Neural progenitor cell (in vitro differentiated cells): Measurements from ENCODE around the gene CHI3L2. TPM values are rescaled to one million over a fixed set of nuclear protein-coding genes. Genes with fewer than 3 reads are reported as not detected.

Experiments
- DNase-seq: peaks from one replicate; pipeline ENCODE4 v3.0.0-alpha.2; 2016; ENCODE audit warnings: low spot score
- H2AFZ ChIP-seq: fragments of 200-600 bp; sonication (generic); replicated peaks from 2 replicates; pipeline ENCODE4 v1.6.1; 2016; ENCODE audit warnings: antibody characterized with exemption
- H3F3A ChIP-seq: fragments of 200-600 bp; sonication (generic); 2 replicates; pipeline ENCODE4 v1.6.1; 2016; ENCODE audit warnings: antibody characterized with exemption, low read depth
- H3K27ac ChIP-seq: fragments of 200-600 bp; sonication (generic); 2 replicates; pipeline ENCODE4 v1.5.1; 2016; ENCODE audit warnings: mild to moderate bottlenecking
- H3K27me3 ChIP-seq: fragments of 200-600 bp; sonication (generic); 2 replicates; pipeline ENCODE4 v1.6.1; 2016; ENCODE audit warnings: mild to moderate bottlenecking, moderate library complexity
- H3K36me3 ChIP-seq: fragments of 200-600 bp; sonication (generic); 2 replicates; pipeline ENCODE4 v1.5.1; 2016
- H3K4me1 ChIP-seq: fragments of 200-600 bp; sonication (generic); 2 replicates; pipeline ENCODE4 v1.6.1; 2016; ENCODE audit warnings: mixed run types
- H3K4me2 ChIP-seq: fragments of 200-600 bp; sonication (generic); 2 replicates; pipeline ENCODE4 v1.6.1; 2016
- H3K4me3 ChIP-seq: fragments of 200-600 bp; sonication (generic); 2 replicates; pipeline ENCODE4 v1.5.1; 2016
- H3K79me2 ChIP-seq: fragments of 200-600 bp; sonication (generic); 2 replicates; pipeline ENCODE4 v1.6.1; 2016; ENCODE audit warnings: low read depth
- H3K9ac ChIP-seq: fragments of 200-600 bp; sonication (generic); 2 replicates; pipeline ENCODE4 v1.6.1; 2016
- H3K9me3 ChIP-seq: fragments of 200-600 bp; sonication (generic); 2 replicates; pipeline ENCODE4 v1.5.1; 2016; ENCODE audit warnings: low read depth
- H4K20me1 ChIP-seq: fragments of 200-600 bp; sonication (generic); 2 replicates; pipeline ENCODE4 v1.6.1; 2016; ENCODE audit warnings: low read depth
- H3K27ac Mint-ChIP-seq: 3 replicates; pipeline ENCODE4 v1.8.0; 2021; ENCODE audit warnings: mixed read lengths
- H3K27me3 Mint-ChIP-seq: 2 replicates; pipeline ENCODE4 v1.8.0; 2022; ENCODE audit warnings: low read depth, mild to moderate bottlenecking, inconsistent platforms, moderate library complexity, mixed read lengths; ENCODE audit not compliant: insufficient read depth
- H3K36me3 Mint-ChIP-seq: 3 replicates; pipeline ENCODE4 v1.8.0; 2021; ENCODE audit warnings: mixed read lengths
- H3K4me1 Mint-ChIP-seq: 3 replicates; pipeline ENCODE4 v1.8.0; 2021; ENCODE audit warnings: mixed read lengths
- H3K4me3 Mint-ChIP-seq: 3 replicates; pipeline ENCODE4 v1.8.0; 2021; ENCODE audit warnings: mild to moderate bottlenecking, moderate library complexity, mixed read lengths
- H3K9me3 Mint-ChIP-seq: 3 replicates; pipeline ENCODE4 v1.8.0; 2020; ENCODE audit warnings: mixed read lengths
- EZH2 ChIP-seq: fragments of 200-600 bp; sonication (generic); IDR thresholded peaks from 2 replicates; pipeline ENCODE4 v1.6.1; 2017; ENCODE audit warnings: antibody characterized with exemption, mild to moderate bottlenecking, moderate library complexity
- EZH2phosphoT487 ChIP-seq: fragments of 200-600 bp; sonication (generic); IDR thresholded peaks from 2 replicates; pipeline ENCODE4 v1.6.1; 2017; ENCODE audit warnings: antibody characterized with exemption
- total RNA-seq: library from RNA; depleted of rRNA; stranded (reverse); fragments of >200 nt; gene quantifications from 2 replicates; pipeline ENCODE4 v1.2.3, GENCODE V29; 2015; ENCODE audit warnings: low replicate concordance
- TF ChIP-seq, protein P1 (sequence below): fragments of 200-600 bp; sonication (generic); IDR thresholded peaks from 2 replicates; pipeline ENCODE4 v1.5.1; 2017; ENCODE audit warnings: antibody characterized with exemption, mild to moderate bottlenecking

The CHI3L2 gene
- total RNA-seq, 1 donor from 2014 or later: not detected

DNA sequence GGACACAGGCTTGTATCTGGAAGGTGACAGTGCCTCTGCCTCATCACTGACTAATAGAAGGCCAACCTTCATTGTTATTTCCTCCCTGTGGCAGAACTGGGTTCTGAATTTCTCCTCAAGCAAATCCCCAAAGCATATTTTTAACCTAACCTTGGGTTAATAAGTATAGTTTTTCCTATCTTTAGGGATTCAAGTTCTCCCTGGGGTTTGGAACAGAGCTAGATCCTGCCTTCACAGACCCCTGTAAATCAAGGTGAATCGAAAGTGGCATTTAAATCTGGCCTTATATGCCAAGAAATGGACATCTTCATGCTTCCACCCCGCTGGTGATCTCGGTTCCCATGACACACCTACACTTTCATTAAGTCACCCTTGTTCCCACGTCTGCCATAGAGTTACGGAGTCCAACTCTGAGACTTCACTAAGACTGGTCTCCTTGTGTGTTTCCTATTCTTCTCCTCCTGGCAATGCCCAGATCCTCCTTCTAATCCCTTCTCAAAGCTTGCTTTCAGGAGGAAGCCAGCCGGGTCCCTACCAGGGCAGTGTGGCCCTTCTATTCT lies 4.3 kb upstream of the CHI3L2 start:
- Mint-ChIP-seq H3K36me3 (no peaks in the 10 kb centered on the region), H3K4me3 (no peak overlapping the region), H3K9me3 (peaks cover 2% of the 10 kb centered on the region), H3K27ac (peak overlapping the region; percentile 12), H3K27me3 (peaks cover 10% of the 10 kb centered on the region), H3K4me1 (peaks cover 44% of the 10 kb centered on the region)
- no peaks in the 10 kb centered on the region for H3K27me3 ChIP-seq
- H3K36me3 ChIP-seq: no peaks in the 10 kb centered on the region
- no peaks in the 10 kb centered on the region for H4K20me1 ChIP-seq
- H3K4me2 ChIP-seq: no peak overlapping the region
- peaks cover 27% of the 10 kb centered on the region for H3F3A ChIP-seq
- H3K4me1 ChIP-seq: peaks cover 37% of the 10 kb centered on the region
- H3K9me3 ChIP-seq: no peaks in the 10 kb centered on the region
- DNase-seq: no peak
- H2AFZ ChIP-seq: no peak overlapping the region
- no peak overlapping the region for H3K9ac ChIP-seq
- H3K79me2 ChIP-seq: no peaks in the 10 kb centered on the region
- TF ChIP-seq EZH2phosphoT487 (no peak), EZH2 (no peak)
- TF ChIP-seq, protein P1, sequence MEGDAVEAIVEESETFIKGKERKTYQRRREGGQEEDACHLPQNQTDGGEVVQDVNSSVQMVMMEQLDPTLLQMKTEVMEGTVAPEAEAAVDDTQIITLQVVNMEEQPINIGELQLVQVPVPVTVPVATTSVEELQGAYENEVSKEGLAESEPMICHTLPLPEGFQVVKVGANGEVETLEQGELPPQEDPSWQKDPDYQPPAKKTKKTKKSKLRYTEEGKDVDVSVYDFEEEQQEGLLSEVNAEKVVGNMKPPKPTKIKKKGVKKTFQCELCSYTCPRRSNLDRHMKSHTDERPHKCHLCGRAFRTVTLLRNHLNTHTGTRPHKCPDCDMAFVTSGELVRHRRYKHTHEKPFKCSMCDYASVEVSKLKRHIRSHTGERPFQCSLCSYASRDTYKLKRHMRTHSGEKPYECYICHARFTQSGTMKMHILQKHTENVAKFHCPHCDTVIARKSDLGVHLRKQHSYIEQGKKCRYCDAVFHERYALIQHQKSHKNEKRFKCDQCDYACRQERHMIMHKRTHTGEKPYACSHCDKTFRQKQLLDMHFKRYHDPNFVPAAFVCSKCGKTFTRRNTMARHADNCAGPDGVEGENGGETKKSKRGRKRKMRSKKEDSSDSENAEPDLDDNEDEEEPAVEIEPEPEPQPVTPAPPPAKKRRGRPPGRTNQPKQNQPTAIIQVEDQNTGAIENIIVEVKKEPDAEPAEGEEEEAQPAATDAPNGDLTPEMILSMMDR: no peak
- no peak overlapping the region for H3K27ac ChIP-seq
- H3K4me3 ChIP-seq: no peak overlapping the region

GRCh38 chr1:111225091-111225490 lies 2.4 kb upstream of the CHI3L2 start:
- H3K27ac ChIP-seq: no peak overlapping the region
- H3K27me3 ChIP-seq: no peaks in the 10 kb centered on the region
- H3K9me3 Mint-ChIP-seq: no peaks in the 10 kb centered on the region
- no peaks in the 10 kb centered on the region for H3K79me2 ChIP-seq
- H3K27me3 Mint-ChIP-seq: peaks cover 7% of the 10 kb centered on the region
- no peak overlapping the region for H3K9ac ChIP-seq
- H3K27ac Mint-ChIP-seq: no peak overlapping the region
- H3K4me3 ChIP-seq: no peak overlapping the region
- H2AFZ ChIP-seq: no peak overlapping the region
- peaks cover 34% of the 10 kb centered on the region for H3K4me1 Mint-ChIP-seq
- peaks cover 10% of the 10 kb centered on the region for H3F3A ChIP-seq
- no peaks in the 10 kb centered on the region for H3K9me3 ChIP-seq
- peaks cover 29% of the 10 kb centered on the region for H3K4me1 ChIP-seq
- no peak overlapping the region for H3K4me2 ChIP-seq
- H3K4me3 Mint-ChIP-seq: no peak overlapping the region
- no peaks in the 10 kb centered on the region for H3K36me3 Mint-ChIP-seq
- TF ChIP-seq, protein P1: no peak
- TF ChIP-seq EZH2 (no peak), EZH2phosphoT487 (no peak)
- H4K20me1 ChIP-seq: no peaks in the 10 kb centered on the region
- H3K36me3 ChIP-seq: no peaks in the 10 kb centered on the region
- no peak for DNase-seq

DNA sequence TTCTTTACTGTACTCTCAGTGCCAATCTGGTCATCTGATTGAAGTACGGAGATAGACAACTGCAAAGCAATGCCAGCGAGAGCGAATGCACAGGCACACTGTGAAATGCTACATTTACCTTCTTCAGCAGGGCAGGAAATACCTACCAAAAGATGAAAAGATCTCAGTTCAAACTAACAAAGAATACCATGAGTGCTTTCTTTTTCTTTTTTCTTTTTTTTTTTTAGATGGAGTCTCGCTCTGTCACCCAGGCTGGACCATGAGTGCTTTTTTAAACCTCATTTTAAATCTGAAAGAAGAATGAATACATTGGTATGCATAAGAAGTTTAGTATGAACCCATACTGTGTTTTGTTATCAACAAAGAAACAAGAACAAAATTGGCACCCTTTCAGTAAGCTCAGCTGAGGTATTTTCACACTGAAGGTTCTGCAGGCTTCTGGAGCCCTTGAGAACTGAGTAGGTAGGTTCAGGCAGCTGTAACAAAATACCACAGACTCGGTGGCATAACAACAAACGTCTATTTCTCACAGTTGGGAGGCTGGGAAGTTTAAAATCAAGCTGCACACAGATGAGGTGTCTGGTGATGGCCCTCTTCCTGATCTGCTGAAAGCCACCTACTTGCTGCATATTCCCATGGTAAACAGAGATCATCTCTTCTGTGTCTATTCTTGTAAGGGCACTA lies 1.7 kb upstream of the CHI3L2 start:
- Histone ChIP-seq H2AFZ (peak overlapping the region; percentile 28), H3K27me3 (no peaks in the 10 kb centered on the region), H3K4me3 (no peak overlapping the region), H3K4me1 (peaks cover 24% of the 10 kb centered on the region), H4K20me1 (no peaks in the 10 kb centered on the region), H3F3A (peaks cover 3% of the 10 kb centered on the region), H3K79me2 (no peaks in the 10 kb centered on the region), H3K9me3 (no peaks in the 10 kb centered on the region), H3K9ac (no peak overlapping the region), H3K4me2 (no peak overlapping the region), H3K36me3 (no peaks in the 10 kb centered on the region), H3K27ac (no peak overlapping the region)
- no peak overlapping the region for H3K4me3 Mint-ChIP-seq
- H3K36me3 Mint-ChIP-seq: no peaks in the 10 kb centered on the region
- no peak for TF ChIP-seq EZH2
- no peak for DNase-seq
- H3K27me3 Mint-ChIP-seq: peaks cover 7% of the 10 kb centered on the region
- peak overlapping the region; percentile 50 for H3K27ac Mint-ChIP-seq
- peaks cover 28% of the 10 kb centered on the region for H3K4me1 Mint-ChIP-seq
- H3K9me3 Mint-ChIP-seq: no peaks in the 10 kb centered on the region
